ENCODE data around the gene DNAJC8.
A peak's percentile ranks its signal among the peaks of the same experiment; 100 is the strongest.

Gene DNAJC8, protein sequence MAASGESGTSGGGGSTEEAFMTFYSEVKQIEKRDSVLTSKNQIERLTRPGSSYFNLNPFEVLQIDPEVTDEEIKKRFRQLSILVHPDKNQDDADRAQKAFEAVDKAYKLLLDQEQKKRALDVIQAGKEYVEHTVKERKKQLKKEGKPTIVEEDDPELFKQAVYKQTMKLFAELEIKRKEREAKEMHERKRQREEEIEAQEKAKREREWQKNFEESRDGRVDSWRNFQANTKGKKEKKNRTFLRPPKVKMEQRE

DNA sequence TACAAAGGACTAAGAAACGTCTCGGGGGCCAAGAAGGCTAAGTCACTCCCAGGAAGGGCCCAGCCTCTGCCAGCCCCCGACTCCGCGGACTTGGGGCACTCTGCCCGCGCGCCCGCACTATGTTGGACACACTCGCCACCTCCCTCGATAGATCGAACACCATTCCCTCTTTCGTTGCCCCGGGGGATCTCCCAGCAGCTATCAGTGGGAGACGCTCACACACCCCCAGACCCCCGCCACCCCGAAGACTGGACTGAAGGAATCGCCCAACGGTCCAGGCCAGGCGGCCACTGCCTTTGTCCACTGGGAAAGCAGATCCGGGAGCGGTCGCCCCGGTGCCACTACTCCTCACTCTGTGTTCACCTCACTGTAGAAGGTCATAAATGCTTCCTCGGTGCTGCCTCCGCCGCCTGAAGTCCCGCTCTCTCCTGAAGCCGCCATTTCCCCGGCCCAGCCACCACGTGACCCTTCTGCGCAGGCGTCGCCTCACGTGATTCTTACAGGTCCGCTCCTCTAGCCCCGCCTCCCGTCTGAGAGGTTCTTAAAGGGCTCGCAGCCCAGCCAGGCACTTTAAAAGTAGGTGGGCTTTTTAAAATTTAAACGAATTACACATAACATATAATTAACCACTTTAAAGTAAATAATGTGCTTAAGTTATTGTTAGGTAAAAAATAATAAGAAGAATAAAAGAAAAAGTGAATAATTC lies at the start of gene DNAJC8:
DNAJC8 (minus strand) TSS at position 472 of the 706 bp plus-strand sequence; CDS start at position 441, 31 bp downstream.
- in situ Hi-C loops (cut with MboI; ENCODE audit: low pct_unique_long_range_greater_than_20kb, low sequenced_read_pairs): no loop called here
- DNase-seq: peak; percentile 85

DNA sequence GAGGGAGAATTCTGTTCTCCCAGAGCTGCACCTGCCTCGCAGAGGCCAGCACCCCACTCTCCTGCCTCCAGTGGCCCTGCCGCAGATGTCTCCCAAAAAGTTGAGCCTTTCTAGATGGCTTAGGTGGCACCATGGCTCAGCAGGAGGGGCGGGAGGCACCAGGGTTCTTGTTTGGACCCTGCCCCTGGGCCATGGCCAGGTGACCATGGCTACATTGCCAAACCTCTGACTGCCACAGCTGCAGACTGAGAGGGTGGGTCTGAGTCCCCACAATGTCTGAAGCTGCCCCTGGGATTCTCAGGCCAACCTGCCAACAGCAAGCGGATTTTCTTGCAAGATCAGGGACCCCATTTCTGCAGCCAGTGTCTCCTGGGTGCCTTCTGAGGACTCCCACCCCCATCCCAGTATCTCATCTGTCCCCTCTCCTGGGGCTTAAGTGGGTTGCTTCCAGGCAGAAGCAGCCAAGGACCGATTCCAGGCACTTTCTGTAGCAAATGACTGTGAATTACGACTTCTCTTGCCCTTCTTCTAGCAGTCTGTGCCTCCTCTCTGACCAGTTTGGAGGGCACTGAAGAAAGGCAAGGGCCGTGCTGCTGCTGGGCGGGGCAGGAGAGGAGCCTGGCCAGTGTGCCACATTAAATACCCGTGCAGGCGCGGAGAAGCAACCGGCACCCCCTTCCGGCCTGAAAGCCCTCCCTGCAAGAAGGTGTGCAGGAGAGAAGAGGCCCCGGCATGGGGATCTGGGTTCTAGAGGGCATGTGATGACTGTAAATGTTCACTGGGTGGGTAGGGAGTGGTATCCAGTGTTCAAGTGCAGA lies 49.0 kb upstream of the DNAJC8 start:
- DNase-seq: no peak
- in situ Hi-C loops (cut with MboI; ENCODE audit: low pct_unique_long_range_greater_than_20kb, low sequenced_read_pairs): no loop called here

DNA sequence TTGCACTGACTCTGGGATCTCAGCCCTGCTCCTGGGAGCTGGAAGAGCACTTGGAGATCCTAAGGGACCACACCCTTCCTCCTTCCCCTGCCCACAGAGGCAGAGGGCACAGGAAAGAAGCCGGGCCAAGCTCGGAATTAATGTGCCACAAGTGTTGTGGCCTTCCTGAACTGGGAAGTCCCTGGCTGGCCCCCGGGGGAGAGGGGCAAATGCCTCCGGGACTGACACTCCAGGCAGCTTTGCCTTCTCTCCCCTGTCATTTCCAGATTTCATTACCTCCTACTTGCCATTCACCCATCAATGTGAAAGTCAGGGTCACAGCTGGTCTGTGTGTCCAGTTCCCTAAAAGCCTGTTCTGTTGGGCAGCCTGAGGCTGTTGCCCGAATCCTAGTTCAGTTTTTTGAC lies 48.1 kb upstream of the DNAJC8 start:
- DNase-seq: no peak
- in situ Hi-C loops (cut with MboI; ENCODE audit: low pct_unique_long_range_greater_than_20kb, low sequenced_read_pairs): no loop called here

DNA sequence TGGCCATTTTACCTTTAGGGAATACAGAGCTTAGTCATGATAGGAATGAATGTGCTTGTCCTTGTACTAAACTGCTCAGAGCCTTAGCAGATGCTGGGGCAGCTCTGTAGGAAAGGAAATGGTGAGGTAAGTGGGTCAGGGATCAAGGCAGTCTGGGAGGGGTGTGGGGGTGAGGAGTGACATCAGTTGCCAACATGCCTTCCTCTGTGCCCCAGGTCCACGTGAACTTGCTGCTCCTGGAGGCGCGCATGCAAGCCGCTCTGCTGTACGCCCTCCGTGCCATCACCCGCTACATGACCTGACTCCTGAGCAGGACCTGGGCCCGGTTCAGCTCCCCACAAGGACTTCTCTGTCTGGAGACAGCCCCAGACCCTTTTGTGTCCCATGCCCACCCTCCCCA lies 47.7 kb upstream of the DNAJC8 start:
- in situ Hi-C loops (cut with MboI; ENCODE audit: low pct_unique_long_range_greater_than_20kb, low sequenced_read_pairs): no loop called here
- DNase-seq: no peak

DNA sequence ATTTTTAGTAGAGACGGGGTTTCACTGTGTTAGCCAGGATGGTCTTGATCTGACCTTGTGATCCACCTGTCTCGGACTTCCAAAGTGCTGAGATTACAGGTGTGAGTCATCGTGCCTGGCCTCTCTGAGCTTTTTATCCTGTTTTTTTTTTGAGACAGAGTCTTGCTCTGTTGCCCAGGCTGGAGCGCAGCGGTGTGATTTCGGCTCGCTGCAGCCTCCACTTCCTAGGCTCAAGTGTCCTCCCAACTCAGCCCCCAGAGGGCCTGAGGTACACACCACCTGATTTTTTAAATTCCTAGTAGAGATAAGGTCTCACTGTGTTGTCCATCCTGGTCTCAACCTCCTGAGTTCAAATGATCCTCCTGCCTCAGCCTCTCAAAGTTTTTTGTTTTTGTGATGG lies 46.9 kb upstream of the DNAJC8 start:
- DNase-seq: no peak
- in situ Hi-C loops (cut with MboI; ENCODE audit: low pct_unique_long_range_greater_than_20kb, low sequenced_read_pairs): no loop called here

DNA sequence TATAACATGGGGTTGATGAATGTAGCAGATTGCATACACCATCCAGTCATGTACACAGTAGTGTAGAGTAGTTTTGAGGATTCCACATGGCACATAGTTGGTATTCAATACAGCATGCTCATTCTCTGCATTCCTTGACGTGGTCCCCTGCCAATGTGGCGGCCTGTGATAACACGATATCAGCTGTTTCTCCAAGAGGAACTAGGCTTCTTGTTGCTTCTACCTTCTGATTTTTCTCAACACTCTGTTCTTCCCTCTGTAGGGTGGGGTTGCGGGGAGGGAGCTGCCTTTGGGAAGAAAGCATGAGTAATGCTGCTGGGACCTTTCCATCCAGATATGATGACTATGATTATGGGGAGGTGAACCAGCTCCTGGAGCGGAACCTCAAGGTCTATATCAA lies 45.9 kb upstream of the DNAJC8 start:
- in situ Hi-C loops (cut with MboI; ENCODE audit: low pct_unique_long_range_greater_than_20kb, low sequenced_read_pairs): no loop called here
- DNase-seq: no peak

DNA sequence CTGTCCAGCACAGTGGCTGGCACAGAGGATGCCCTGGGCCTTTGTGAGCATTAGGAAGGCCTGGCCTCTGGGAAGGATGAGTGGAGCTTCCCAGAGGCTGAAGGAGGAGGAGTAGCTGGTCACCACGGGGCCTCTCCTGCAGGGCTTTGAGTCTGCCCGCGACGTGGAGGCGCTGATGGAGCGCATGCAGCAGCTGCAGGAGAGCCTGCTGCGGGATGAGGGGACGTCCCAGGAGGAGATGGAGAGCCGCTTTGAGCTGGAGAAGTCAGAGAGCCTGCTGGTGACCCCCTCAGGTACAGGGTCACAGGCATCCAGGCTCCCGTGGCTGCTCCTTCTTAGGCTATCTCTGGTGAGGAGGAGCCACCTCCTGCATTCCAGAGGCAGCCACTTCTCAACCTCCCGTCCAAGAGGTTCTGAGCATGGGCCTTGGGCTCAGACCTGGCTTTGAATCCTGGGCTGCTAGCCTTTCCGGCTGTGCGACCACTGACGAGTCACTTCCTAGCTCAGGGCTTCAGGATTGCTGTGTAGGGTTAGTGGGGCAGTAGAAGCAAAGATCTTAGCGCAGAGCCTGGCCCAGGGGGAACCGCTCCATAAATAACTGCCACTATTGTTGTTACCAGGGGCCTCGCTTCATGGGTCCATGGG lies 40.5 kb upstream of the DNAJC8 start:
- no peak for DNase-seq
- in situ Hi-C loops (cut with MboI; ENCODE audit: low pct_unique_long_range_greater_than_20kb, low sequenced_read_pairs): no loop called here

DNA sequence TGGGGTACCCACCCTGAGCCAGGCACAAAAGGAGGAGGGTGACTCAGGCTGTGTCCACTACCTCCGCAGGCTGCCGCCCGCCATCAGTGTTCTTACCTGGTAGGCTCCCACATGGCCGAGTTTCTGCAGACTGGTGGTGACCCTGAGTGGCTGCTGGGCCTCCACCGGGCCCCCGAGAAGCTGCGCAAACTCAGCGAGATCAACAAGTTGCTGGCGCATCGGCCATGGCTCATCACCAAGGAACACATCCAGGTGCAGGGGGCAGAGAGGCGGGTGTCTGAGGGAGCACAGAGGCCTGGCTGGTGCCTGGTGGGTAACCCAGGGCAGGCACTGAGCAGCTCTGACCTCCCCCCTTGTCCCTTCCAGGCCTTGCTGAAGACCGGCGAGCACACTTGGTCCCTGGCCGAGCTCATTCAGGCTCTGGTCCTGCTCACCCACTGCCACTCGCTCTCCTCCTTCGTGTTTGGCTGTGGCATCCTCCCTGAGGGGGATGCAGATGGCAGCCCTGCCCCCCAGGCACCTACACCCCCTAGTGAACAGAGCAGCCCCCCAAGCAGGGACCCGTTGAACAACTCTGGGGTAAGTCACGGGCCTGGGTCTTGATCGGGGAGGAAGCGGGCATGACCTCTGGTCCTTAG lies 39.5 kb upstream of the DNAJC8 start:
- in situ Hi-C loops (cut with MboI; ENCODE audit: low pct_unique_long_range_greater_than_20kb, low sequenced_read_pairs): no loop called here
- no peak for DNase-seq

DNA sequence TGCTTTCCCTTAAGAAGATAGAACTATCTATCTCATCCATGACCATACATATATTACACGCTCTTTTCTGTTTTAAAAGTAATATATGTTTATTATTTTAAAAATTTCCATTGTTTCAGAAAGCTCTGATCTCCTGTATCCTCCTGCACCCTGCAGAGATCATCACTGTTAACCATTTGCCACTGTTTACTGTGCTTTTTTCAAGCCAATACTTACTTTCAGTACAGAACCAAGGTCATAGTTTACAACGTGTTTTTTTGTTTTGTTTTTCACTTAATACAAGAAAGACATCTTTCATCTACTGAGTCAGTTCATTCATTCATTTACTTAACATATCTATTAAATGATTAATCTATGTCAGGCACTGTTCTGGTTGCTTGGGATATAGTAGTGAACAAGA lies 36.7 kb upstream of the DNAJC8 start:
- in situ Hi-C loops (cut with MboI; ENCODE audit: low pct_unique_long_range_greater_than_20kb, low sequenced_read_pairs): no loop called here

DNA sequence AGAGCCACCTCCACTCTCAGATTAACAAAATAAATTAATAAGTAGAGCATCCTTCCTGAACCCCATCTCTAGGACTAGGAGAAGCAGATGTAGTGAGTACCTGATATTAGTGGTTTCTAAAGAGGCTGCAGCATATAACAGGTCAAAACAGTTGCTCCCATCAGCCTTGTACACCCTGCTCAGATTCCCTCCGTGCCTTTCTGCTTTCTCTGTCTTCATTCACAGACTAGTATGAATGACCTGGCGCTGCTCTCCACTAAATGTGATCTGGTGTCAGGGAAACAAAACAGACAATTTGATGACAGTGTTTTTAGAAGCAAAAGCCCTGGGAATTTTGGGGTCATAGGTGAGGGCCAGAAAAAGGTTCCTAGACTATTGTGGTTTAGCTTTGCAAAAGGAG lies 34.8 kb upstream of the DNAJC8 start:
- in situ Hi-C loops (cut with MboI; ENCODE audit: low pct_unique_long_range_greater_than_20kb, low sequenced_read_pairs): no loop called here
- DNase-seq: no peak

More for the DNA sequence above, 36.7 kb upstream of the DNAJC8 start:
- DNase-seq: no peak

DNA sequence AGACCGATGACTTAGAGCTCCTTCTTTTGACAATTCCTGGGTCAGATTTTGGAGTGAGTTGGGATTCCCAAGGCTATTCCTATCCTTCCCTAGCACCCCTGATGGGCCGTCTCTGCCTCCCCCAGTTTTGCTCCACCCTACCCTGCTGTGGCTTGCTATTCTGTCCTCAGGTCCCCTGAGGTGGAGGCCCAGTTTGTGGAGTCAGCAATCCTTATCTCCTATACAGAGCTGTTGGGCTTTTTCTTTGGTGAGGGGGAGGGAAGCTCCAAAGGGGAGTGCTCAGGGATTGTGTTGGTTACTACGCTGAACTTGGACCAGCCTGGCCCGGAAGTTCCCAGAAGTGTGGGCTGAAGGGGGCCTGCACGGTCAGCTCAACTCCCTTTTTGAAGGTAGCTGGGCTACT lies 34.1 kb upstream of the DNAJC8 start:
- no peak for DNase-seq
- in situ Hi-C loops (cut with MboI; ENCODE audit: low pct_unique_long_range_greater_than_20kb, low sequenced_read_pairs): no loop called here

DNA sequence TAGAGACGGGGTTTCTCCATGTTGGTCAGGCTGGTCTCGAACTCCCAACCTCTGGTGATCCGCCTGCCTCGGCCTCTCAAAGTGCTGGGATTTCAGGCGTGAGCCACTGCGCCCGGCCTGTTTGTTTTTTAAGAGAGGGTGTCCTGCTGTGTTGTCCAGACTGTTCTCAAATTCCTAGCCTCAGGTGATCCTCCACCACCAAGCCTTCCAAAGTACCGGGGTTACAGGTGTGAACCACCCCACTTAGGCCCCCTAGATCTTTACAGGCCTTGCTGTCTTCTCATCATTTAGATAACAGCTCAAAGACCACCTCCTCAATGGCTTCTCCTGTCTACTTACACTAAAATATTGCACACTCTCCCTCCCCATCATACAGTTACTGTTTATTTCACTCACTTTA lies 32.7 kb upstream of the DNAJC8 start:
- in situ Hi-C loops (cut with MboI; ENCODE audit: low pct_unique_long_range_greater_than_20kb, low sequenced_read_pairs): no loop called here
- no peak for DNase-seq

DNA sequence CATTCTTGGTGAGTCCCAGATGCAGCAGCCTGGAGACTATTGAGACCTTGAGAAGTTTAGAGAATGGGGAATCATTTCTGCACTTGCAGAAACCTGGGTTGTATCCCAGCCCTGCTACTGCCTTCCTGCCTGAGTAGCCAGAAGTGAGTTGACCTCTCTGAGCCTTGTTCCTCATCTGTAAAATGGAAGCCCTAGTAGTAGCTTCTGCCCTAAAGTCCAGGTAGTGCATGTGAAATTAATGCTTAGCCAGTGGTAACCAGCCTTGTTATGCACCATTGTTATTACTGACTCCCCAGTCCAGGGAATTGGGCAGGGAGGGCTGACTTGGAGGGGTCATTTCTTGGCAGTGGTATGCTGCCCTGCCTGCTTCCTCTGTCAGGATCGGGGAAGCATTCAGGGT lies 32.1 kb upstream of the DNAJC8 start:
- in situ Hi-C loops (cut with MboI; ENCODE audit: low pct_unique_long_range_greater_than_20kb, low sequenced_read_pairs): no loop called here
- no peak for DNase-seq

DNA sequence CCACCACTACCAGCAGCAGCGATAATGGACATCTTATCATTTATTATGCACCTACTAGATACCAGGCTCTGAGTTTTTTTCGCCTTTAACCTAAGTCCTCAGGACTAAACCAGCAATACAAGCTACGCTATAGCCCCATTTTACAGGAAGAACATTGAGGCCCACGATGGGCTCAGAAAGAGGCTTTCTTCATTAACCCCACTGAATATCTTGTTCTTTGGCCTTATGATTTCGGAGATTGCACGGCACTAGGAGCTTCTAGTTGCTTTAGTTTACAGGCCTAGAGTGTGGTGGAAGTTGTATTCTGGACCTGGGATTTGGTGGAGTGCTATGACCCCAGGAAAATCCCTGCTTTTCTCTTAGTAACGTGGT lies 28.0 kb upstream of the DNAJC8 start:
- in situ Hi-C loops (cut with MboI; ENCODE audit: low pct_unique_long_range_greater_than_20kb, low sequenced_read_pairs): no loop called here
- DNase-seq: no peak

DNA sequence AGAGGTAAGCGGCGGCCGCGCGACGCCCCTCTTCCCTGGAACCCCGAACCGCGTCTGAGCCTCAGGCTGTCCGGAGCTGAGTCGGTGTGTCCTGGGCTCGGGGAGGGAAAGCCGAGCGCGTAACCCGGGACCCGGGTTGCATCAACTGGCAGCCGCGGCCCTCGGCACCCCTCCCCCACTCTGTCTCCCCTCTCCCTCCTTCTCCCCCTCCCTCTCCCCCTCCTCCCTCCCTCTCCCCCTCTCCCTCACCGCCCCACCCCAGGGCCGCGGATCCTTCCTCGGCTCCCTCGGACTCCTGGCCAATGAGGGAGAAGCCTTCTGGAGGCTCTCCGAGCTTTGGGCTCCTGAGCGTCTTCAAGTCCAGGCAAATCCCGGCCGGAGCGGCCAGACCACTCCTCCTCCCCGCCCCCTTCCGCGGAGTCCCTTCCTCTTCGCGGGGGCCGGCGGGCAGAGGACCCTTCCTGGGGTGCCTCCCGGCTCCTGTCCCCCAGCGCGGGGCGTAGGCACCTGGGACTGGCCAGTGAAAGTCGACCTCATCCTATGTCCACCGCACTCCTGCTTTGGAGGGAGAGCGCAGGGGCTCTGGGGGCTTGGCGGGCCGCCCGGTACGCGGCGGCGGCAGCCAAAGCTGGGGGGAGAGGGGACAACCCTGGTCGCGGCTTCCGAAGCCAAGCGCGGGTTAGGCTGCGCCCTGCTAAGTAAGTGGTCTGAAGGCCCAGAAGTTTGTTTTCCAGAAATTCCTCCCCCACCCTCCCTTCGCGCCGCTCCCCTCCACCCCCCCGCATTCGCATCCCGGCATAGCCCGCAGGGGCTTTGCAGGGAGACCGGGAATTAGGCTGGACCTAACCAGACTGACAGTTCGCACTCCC lies 27.3 kb upstream of the DNAJC8 start:
- in situ Hi-C loops (cut with MboI; ENCODE audit: low pct_unique_long_range_greater_than_20kb, low sequenced_read_pairs): no loop called here
- DNase-seq: peak; percentile 66

DNA sequence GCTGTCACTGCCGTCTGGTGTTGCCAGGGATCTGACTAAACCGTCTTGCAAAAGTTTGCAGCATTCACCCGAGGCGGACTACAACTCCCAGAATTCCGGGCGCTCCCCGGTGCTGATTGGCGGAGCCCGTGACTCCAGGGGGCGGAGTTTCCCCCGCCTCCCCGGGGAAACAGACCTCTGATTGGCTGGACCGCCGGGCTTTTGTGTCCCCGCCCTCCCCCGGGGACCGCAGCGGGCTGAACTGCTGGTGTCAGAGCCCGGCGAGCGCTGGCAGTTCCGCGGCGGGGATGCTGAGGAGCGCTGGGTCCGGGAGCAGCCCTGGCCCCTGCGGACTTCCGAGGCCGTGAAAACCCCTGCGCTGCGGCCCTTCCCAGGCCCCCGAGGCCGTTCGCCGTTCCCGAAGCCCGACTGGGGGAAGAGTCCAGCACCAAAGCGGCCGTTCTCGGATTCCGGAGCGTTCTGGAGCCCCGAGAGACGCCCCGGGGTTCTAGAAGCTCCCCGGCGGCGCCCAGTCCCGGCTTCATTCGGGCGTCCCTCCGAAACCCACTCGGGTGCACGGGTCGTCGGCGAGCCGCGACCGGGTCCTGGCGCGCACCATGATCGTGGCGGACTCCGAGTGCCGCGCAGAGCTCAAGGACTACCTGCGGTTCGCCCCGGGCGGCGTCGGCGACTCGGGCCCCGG lies 26.6 kb upstream of the DNAJC8 start, which contains the start of gene SESN2:
SESN2 (plus strand) TSS at position 267 of the 682 bp plus-strand sequence; CDS start at position 597, 330 bp downstream.
- DNase-seq: peak; percentile 99
- in situ Hi-C loops (cut with MboI; ENCODE audit: low pct_unique_long_range_greater_than_20kb, low sequenced_read_pairs): no loop called here

DNA sequence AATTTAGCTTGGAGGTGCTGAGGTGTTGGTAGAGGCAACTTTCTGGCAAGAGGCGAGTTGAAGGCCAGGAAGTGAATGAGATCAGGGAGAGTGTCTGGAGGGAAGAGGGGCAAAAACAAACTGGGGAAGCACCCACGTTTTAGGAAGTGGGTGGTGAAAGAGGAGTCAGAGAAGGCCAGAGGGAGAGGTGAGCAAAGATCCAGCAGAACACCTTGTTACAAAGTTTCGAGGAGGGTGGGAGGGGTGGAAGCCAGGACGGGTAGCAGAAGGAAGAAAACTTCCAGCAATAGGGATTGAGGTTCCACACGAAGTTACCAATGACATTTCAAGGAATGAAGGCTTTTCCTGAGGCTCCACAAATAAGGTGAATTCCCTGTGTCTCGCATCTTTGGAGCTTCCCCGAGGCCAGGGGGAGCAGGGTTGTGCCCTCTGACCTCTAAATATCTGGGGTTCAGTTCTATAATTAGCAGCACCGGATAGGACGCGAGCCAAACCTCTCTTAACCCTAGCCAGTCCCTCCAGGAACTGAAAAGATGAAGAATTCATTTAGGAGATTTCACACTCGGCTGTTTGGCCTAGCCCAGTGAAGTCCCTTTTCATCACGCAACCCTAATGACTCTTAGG lies 25.9 kb upstream of the DNAJC8 start:
- DNase-seq: no peak
- in situ Hi-C loops (cut with MboI; ENCODE audit: low pct_unique_long_range_greater_than_20kb, low sequenced_read_pairs): no loop called here

Measured in KBM-7 (cell line).